K562 (cell line): Measurements from ENCODE around the gene PITRM1. TPM values are rescaled to one million over a fixed set of nuclear protein-coding genes. Genes with fewer than 3 reads are reported as not detected.

Experiments
- CAMTA2 ChIP-seq: fragments of 250-450 bp; sonication (Bioruptor Pico); conservative IDR thresholded peaks from 2 replicates; pipeline ENCODE4 v1.5.1; 2022
- GTF3C2 ChIP-seq: IDR thresholded peaks from 3 replicates; pipeline ENCODE4 v1.6.1; 2011; ENCODE audit warnings: borderline replicate concordance, mild to moderate bottlenecking, moderate library complexity; ENCODE audit not compliant: insufficient read length; ENCODE audit errors: extremely low read depth
- SLC30A9 ChIP-seq: fragments of 250-450 bp; sonication (Bioruptor Pico); IDR thresholded peaks from 2 replicates; pipeline ENCODE4 v1.8.0; 2022; ENCODE audit warnings: mild to moderate bottlenecking, moderate library complexity
- ZNF449 ChIP-seq: fragments of 250-450 bp; sonication (Bioruptor Pico); IDR thresholded peaks from 2 replicates; pipeline ENCODE4 v1.8.0; 2022; ENCODE audit warnings: moderate library complexity, mild to moderate bottlenecking, inconsistent platforms
- polyA plus RNA-seq, 8 experiments: library from polyadenylated mRNA; depleted of rRNA in 4 of 8; stranded (reverse) in 5 of 8; unstranded in 3 of 8; fragments of >200 nt; fragmentation: Nextera tagmentation in 2 of 8; fragmentation: Illumina TruSeq in 1 of 8; extraction: Ambion mirVana in 2 of 8; extraction: Trizol in 1 of 8; gene quantifications; 2 replicates each; pipeline versions ENCODE4 v1.2.1 to v1.2.3, GENCODE V29; 2011 to 2014; ENCODE audit warnings: inconsistent platforms in 1 of 8, missing spikeins in 1 of 8
- total RNA-seq, 7 experiments: library from RNA; depleted of rRNA in 6 of 7; stranded (reverse); fragments of >200 nt in 6 of 7; fragmentation: Illumina TruSeq in 2 of 7; extraction: Trizol in 2 of 7; gene quantifications; 2 replicates each; pipeline versions ENCODE4 v1.2.1 to v1.2.3, GENCODE V29; 2011 to 2021; ENCODE audit warnings: low replicate concordance in 1 of 7
- TF ChIP-seq, protein P1 (sequence below): fragments of 250-450 bp; sonication (Bioruptor Pico); IDR thresholded peaks from 2 replicates; pipeline ENCODE4 v1.5.0; 2020; ENCODE audit warnings: mild to moderate bottlenecking

The PITRM1 gene
- total and polyA plus RNA-seq, 9 of the 15 experiments (the other 6 are each of a cell fraction or from before 2014, with no cell fraction given): 21.1 to 70.4 (median 39.7) TPM

DNA sequence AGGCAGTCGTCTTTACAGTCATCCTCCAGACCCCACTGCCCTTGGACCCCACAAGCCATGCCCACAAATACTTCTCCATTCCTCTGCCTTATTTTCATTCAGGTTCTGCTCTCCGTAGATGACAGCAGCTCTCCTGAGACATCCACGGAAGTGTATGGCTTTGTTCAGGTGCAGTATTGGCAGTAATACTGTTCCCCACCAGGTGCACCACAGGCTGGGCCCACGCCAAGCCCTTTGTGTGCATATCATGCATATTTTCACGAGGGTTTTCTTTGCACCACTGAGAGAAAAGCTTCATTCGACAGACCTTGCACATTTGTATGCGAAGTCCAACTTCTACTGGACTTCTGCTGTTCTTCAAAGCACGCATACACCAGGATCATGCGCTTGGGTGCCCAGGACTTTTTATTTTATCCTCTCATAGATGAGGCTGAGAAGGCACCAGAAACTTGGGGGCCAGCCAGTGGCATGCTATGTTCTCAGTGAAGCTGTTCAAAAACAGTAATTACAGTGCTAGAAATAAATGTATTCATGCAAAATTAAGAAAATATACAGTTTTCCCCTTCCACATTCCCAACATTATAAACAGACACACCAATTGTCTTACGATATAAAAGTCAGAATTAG is 37.8 kb upstream of the PITRM1 start (continued):
- no peak for TF ChIP-seq ZNF449
- TF ChIP-seq, protein P1, sequence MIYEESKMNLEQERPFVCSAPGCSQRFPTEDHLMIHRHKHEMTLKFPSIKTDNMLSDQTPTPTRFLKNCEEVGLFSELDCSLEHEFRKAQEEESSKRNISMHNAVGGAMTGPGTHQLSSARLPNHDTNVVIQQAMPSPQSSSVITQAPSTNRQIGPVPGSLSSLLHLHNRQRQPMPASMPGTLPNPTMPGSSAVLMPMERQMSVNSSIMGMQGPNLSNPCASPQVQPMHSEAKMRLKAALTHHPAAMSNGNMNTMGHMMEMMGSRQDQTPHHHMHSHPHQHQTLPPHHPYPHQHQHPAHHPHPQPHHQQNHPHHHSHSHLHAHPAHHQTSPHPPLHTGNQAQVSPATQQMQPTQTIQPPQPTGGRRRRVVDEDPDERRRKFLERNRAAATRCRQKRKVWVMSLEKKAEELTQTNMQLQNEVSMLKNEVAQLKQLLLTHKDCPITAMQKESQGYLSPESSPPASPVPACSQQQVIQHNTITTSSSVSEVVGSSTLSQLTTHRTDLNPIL (CRISPR knock-in tag): no peak
- no peak for TF ChIP-seq CAMTA2 (CRISPR knock-in tag)
- no peak for TF ChIP-seq SLC30A9
- TF ChIP-seq GTF3C2: no peak
